MM.1S (cell line): ENCODE data around the gene C1QL2.

Experiments
- DNase-seq: peaks from one replicate; pipeline ENCODE4 v3.0.0-alpha.2; 2015
- H2AFZ ChIP-seq: fragments of 300-600 bp; sonication (generic); 2 replicates; pipeline ENCODE4 v1.6.0; 2016; ENCODE audit warnings: antibody characterized with exemption, low read length
- H3F3A ChIP-seq: fragments of 300-600 bp; sonication (generic); 2 replicates; pipeline ENCODE4 v1.6.1; 2016; ENCODE audit warnings: mild to moderate bottlenecking, antibody characterized with exemption, low read length, moderate library complexity, mixed read lengths; ENCODE audit not compliant: insufficient read depth
- H3K27ac ChIP-seq: fragments of 300-600 bp; sonication (generic); 2 replicates; pipeline ENCODE4 v1.5.1; 2016; ENCODE audit warnings: mild to moderate bottlenecking, low read length
- H3K27me3 ChIP-seq: fragments of 300-600 bp; sonication (generic); replicated peaks from 2 replicates; pipeline ENCODE4 v1.6.0; 2016; ENCODE audit warnings: low read length; ENCODE audit not compliant: insufficient read depth
- H3K36me3 ChIP-seq: fragments of 300-600 bp; sonication (generic); replicated peaks from 2 replicates; pipeline ENCODE4 v1.6.1; 2016; ENCODE audit warnings: mild to moderate bottlenecking, low read length, mixed read lengths; ENCODE audit not compliant: insufficient read depth
- H3K4me1 ChIP-seq: fragments of 300-600 bp; sonication (generic); 2 replicates; pipeline ENCODE4 v1.6.1; 2016; ENCODE audit warnings: low read length, mixed read lengths
- H3K4me2 ChIP-seq: fragments of 300-600 bp; sonication (generic); 2 replicates; pipeline ENCODE4 v1.6.0; 2016; ENCODE audit warnings: low read depth, low read length
- H3K4me3 ChIP-seq: fragments of 300-600 bp; sonication (generic); 2 replicates; pipeline ENCODE4 v1.5.1; 2016; ENCODE audit warnings: low read length, mixed read lengths
- H3K79me2 ChIP-seq: fragments of 300-600 bp; sonication (generic); 2 replicates; pipeline ENCODE4 v1.6.1; 2016; ENCODE audit warnings: mixed run types, low read length, mixed read lengths
- H3K9ac ChIP-seq: fragments of 300-600 bp; sonication (generic); 2 replicates; pipeline ENCODE4 v1.6.1; 2016; ENCODE audit warnings: low read length, mixed read lengths
- H3K9me2 ChIP-seq: fragments of 300-600 bp; sonication (generic); replicated peaks from 2 replicates; pipeline ENCODE4 v1.6.1; 2016; ENCODE audit warnings: mild to moderate bottlenecking, low read length, mixed read lengths; ENCODE audit not compliant: insufficient read depth
- H3K9me3 ChIP-seq: fragments of 300-600 bp; sonication (generic); replicated peaks from 2 replicates; pipeline ENCODE4 v1.6.1; 2016; ENCODE audit warnings: mild to moderate bottlenecking, low read length, mixed read lengths; ENCODE audit not compliant: insufficient read depth
- H4K20me1 ChIP-seq: fragments of 300-600 bp; sonication (generic); 2 replicates; pipeline ENCODE4 v1.6.1; 2016; ENCODE audit warnings: mild to moderate bottlenecking, low read length, moderate library complexity, mixed read lengths; ENCODE audit not compliant: insufficient read depth
- CTCF ChIP-seq: fragments of 300-600 bp; sonication (generic); IDR thresholded peaks from 2 replicates; pipeline ENCODE4 v1.5.1; 2016; ENCODE audit warnings: antibody characterized with exemption, low read length, mixed read lengths
- EZH2 ChIP-seq: fragments of 300-600 bp; sonication (generic); optimal IDR thresholded peaks from 2 replicates; pipeline ENCODE3; 2017; ENCODE audit warnings: low read depth, mild to moderate bottlenecking, antibody characterized with exemption, low read length, mixed read lengths
- EZH2phosphoT487 ChIP-seq: fragments of 300-600 bp; sonication (generic); IDR thresholded peaks from 2 replicates; pipeline ENCODE4 v1.6.1; 2018; ENCODE audit warnings: antibody characterized with exemption, low read length

Gene C1QL2

GRCh38 chr2:119119076-119119785 lies 39.3 kb downstream of the C1QL2 start:
- no peaks in the 10 kb centered on the region for H3K79me2 ChIP-seq
- TF ChIP-seq EZH2phosphoT487, result no peak
- no peak for TF ChIP-seq CTCF
- no peak for TF ChIP-seq EZH2
- no peaks in the 10 kb centered on the region for H3K4me1 ChIP-seq
- H3F3A ChIP-seq, result no peaks in the 10 kb centered on the region
- no peak overlapping the region for H2AFZ ChIP-seq
- H3K4me3 ChIP-seq, result no peak overlapping the region
- H3K27ac ChIP-seq, result no peak overlapping the region
- no peaks in the 10 kb centered on the region for H3K36me3 ChIP-seq
- H3K9me2 ChIP-seq, result no peaks in the 10 kb centered on the region
- no peak for DNase-seq
- H3K9ac ChIP-seq, result no peak overlapping the region
- H4K20me1 ChIP-seq, result no peaks in the 10 kb centered on the region
- H3K27me3 ChIP-seq, result no peaks in the 10 kb centered on the region
- no peaks in the 10 kb centered on the region for H3K9me3 ChIP-seq
- H3K4me2 ChIP-seq, result no peak overlapping the region

GRCh38 chr2:119117891-119118882 lies 40.4 kb downstream of the C1QL2 start:
- H3K79me2 ChIP-seq, result no peaks in the 10 kb centered on the region
- H3F3A ChIP-seq, result no peaks in the 10 kb centered on the region
- no peak for DNase-seq
- no peak overlapping the region for H3K4me2 ChIP-seq
- no peaks in the 10 kb centered on the region for H4K20me1 ChIP-seq
- H3K27me3 ChIP-seq, result no peaks in the 10 kb centered on the region
- H3K9me3 ChIP-seq, result no peaks in the 10 kb centered on the region
- H3K9me2 ChIP-seq, result no peaks in the 10 kb centered on the region
- H3K4me1 ChIP-seq, result no peaks in the 10 kb centered on the region
- no peak overlapping the region for H3K4me3 ChIP-seq
- H3K9ac ChIP-seq, result no peak overlapping the region
- TF ChIP-seq CTCF (no peak), EZH2phosphoT487 (no peak), EZH2 (no peak)
- no peak overlapping the region for H3K27ac ChIP-seq
- no peaks in the 10 kb centered on the region for H3K36me3 ChIP-seq
- no peak overlapping the region for H2AFZ ChIP-seq

- Histone ChIP-seq H3K27me3 (no peaks in the 10 kb centered on the region), H4K20me1 (no peaks in the 10 kb centered on the region), H3K4me3 (no peak overlapping the region), H3K36me3 (no peaks in the 10 kb centered on the region), H3K9me3 (no peaks in the 10 kb centered on the region), H3K4me1 (no peaks in the 10 kb centered on the region), H3K9me2 (no peaks in the 10 kb centered on the region), H3K9ac (no peak overlapping the region), H3K27ac (no peak overlapping the region), H3K79me2 (no peaks in the 10 kb centered on the region), H3F3A (no peaks in the 10 kb centered on the region), H2AFZ (no peak overlapping the region), H3K4me2 (no peak overlapping the region)
- DNase-seq, result no peak
- TF ChIP-seq CTCF (no peak), EZH2phosphoT487 (no peak), EZH2 (no peak)
These were observed 41.1 kb downstream of the C1QL2 start for GRCh38 chr2:119117408-119117807.
